HepG2 (cell line): ENCODE measurements around the gene EHBP1. TPM values are rescaled to one million over a fixed set of nuclear protein-coding genes. Genes with fewer than 3 reads are reported as not detected.

Experiments used
- ATAC-seq: fragments of 200-7000 bp; cut with Tn5 transposase; 3 replicates; pipeline ENCODE4 v1.9.1; 2020; ENCODE audit warnings: mild to moderate bottlenecking, moderate library complexity
- BruUV-seq: library from RNA; stranded (reverse); fragments of 400-500 nt; replicated peaks from 2 replicates; lab custom pipeline; 2021; lab: Mats Ljungman, UMichigan
- CTCF ChIA-PET: fragments of 300-600 bp; formaldehyde crosslinking; extraction: SDS; loops from one replicate; lab custom pipeline; 2021; ENCODE audit warnings: low total read pairs, inconsistent platforms, low intra/inter-chr PET ratio; lab: Yijun Ruan, JAX
- POLR2A ChIA-PET: fragments of 350-600 bp; sonication (Branson Sonifier 250); formaldehyde crosslinking; loops from one replicate; lab custom pipeline; 2020; ENCODE audit warnings: antibody characterized with exemption, inconsistent platforms; lab: Yijun Ruan, JAX
- DNase-seq: peaks from one replicate; pipeline ENCODE4 v3.0.0-alpha.2; 2015; ENCODE audit warnings: low spot score
- FAIRE-seq: peaks from 3 replicates; lab custom pipeline; 2011; peaks lifted over from hg19 to GRCh38; lab: Jason Lieb, UNC
- H2AFZ ChIP-seq: one replicate; pipeline ENCODE4 v1.6.1; 2011; ENCODE audit warnings: low read length, inconsistent platforms
- H3K27ac ChIP-seq: fragments of 300-600 bp; 3 replicates; pipeline ENCODE4 v1.8.0; 2011; ENCODE audit warnings: mixed run types, mild to moderate bottlenecking, mixed read lengths, low read length, inconsistent platforms; ENCODE audit not compliant: insufficient read depth; ENCODE audit errors: extremely low read length
- H3K27me3 ChIP-seq, 2 experiments: fragments of 200-600 bp in 1 of 2; 2 replicates in 1 of 2; 3 replicates in 1 of 2; pipeline versions ENCODE4 v1.6.0 to v1.8.0; 2011; ENCODE audit warnings: low read length in 2 of 2, mild to moderate bottlenecking in 2 of 2, moderate library complexity in 2 of 2, inconsistent platforms in 1 of 2; ENCODE audit not compliant: insufficient read depth in 2 of 2, control insufficient read depth in 1 of 2
- H3K36me3 ChIP-seq, 2 experiments: fragments of 200-600 bp in 1 of 2; replicated peaks in 1 of 2; 2 replicates in 1 of 2; 3 replicates in 1 of 2; pipeline versions ENCODE4 v1.5.1 to v1.8.0; 2011; ENCODE audit warnings: low read length in 2 of 2, inconsistent platforms in 1 of 2; ENCODE audit not compliant: insufficient read depth in 2 of 2, control insufficient read depth in 1 of 2
- H3K4me1 ChIP-seq: 2 replicates; pipeline ENCODE4 v1.5.1; 2012; ENCODE audit warnings: low read length, inconsistent platforms; ENCODE audit not compliant: insufficient read depth
- H3K4me2 ChIP-seq: 2 replicates; pipeline ENCODE4 v1.6.0; 2011; ENCODE audit warnings: low read depth, low read length, inconsistent platforms
- H3K4me3 ChIP-seq, 3 experiments: fragments of 200-600 bp in 1 of 3; sonication (generic), shearing (Covaris generic) in 1 of 3; replicated peaks in 1 of 3; 2 replicates each; pipeline ENCODE4 v1.5.1; 2011 to 2016; ENCODE audit warnings: low read length in 3 of 3, inconsistent platforms in 2 of 3, low read depth in 2 of 3, mild to moderate bottlenecking in 2 of 3, control low read depth in 1 of 3, mixed read lengths in 1 of 3; ENCODE audit not compliant: insufficient read depth in 1 of 3
- H3K79me2 ChIP-seq: one replicate; pipeline ENCODE4 v1.6.1; 2011; ENCODE audit warnings: low read length, inconsistent platforms; ENCODE audit not compliant: insufficient read depth
- H3K9ac ChIP-seq: 2 replicates; pipeline ENCODE4 v1.6.0; 2011; ENCODE audit warnings: mild to moderate bottlenecking, low read depth, low read length, inconsistent platforms; ENCODE audit not compliant: insufficient read depth
- H3K9me3 ChIP-seq: 2 replicates; pipeline ENCODE4 v1.5.1; 2012; ENCODE audit warnings: mild to moderate bottlenecking, low read length
- H4K20me1 ChIP-seq: 2 replicates; pipeline ENCODE4 v1.6.0; 2011; ENCODE audit warnings: inconsistent platforms, mild to moderate bottlenecking, low read length, moderate library complexity; ENCODE audit not compliant: insufficient read depth
- MAFF ChIP-seq: IDR thresholded peaks from 2 replicates; pipeline ENCODE4 v1.6.1; 2011; ENCODE audit warnings: low read depth, low read length, improper control_type of control experiment
- MAFK ChIP-seq, 2 experiments: IDR thresholded peaks in 1 of 2; conservative IDR thresholded peaks in 1 of 2; 2 replicates each; pipeline ENCODE4 v1.6.1; 2011; ENCODE audit warnings: improper control_type of control experiment in 2 of 2, low read length in 2 of 2
- MAX ChIP-seq: IDR thresholded peaks from 2 replicates; pipeline ENCODE4 v1.6.1; 2012; ENCODE audit warnings: inconsistent platforms
- MTA3 ChIP-seq: sonication (generic); formaldehyde crosslinking; IDR thresholded peaks from 2 replicates; pipeline ENCODE4 v1.4.0; 2020; ENCODE audit warnings: missing genetic modification reagents
- RBM22 ChIP-seq: fragments of 200-400 bp; formaldehyde crosslinking; optimal IDR thresholded peaks from 2 replicates; pipeline ENCODE3; 2017; ENCODE audit warnings: mild to moderate bottlenecking, low read length, moderate library complexity
- WGBS: methylation state at CpG from one replicate; pipeline ENCODE4 v1.1.6; 2017; ENCODE audit warnings: low lambda C conversion rate; 5-methylcytosine and 5-hydroxymethylcytosine counted together
- in situ Hi-C: cut with HindIII; loops from 2 replicates; pipeline ENCODE4 v1.10.0; 2017; ENCODE audit warnings: low pct_unique_long_range_greater_than_20kb; ENCODE audit not compliant: extremely low pct_ligation_motif_present
- intact Hi-C: fragments of 100-400 bp; cut with micrococcal nuclease; formaldehyde crosslinking; loops from one replicate; pipeline ENCODE4 v1.10.0; 2022; ENCODE audit not compliant: unreplicated experiment
- polyA plus RNA-seq, 8 experiments: library from polyadenylated mRNA; depleted of rRNA in 3 of 8; stranded (reverse) in 7 of 8; unstranded in 1 of 8; fragments of >200 nt; fragmentation: Illumina TruSeq in 4 of 8; extraction: Trizol in 4 of 8; gene quantifications; 2 replicates each; pipeline versions ENCODE4 v1.2.1 to v1.2.3, GENCODE V29; 2011 to 2016; ENCODE audit warnings: low read depth in 4 of 8, missing spikeins in 1 of 8, mixed read lengths in 1 of 8; ENCODE audit not compliant: insufficient read depth in 1 of 8
- total RNA-seq, 5 experiments: library from RNA; depleted of rRNA; stranded (reverse); fragments of >200 nt; fragmentation: Illumina TruSeq; extraction: Trizol; gene quantifications; 2 replicates each; pipeline ENCODE4 v1.2.3, GENCODE V29; 2016; ENCODE audit warnings: low read depth in 1 of 5

The EHBP1 gene
- total and polyA plus RNA-seq, 2 of the 13 experiments (the other 11 are each of a cell fraction or from before 2014, with no cell fraction given) = 93.5 to 146 TPM

GRCh38 chr2:62897187-62897827, 191.8 kb downstream of the EHBP1 start:
- Histone ChIP-seq H2AFZ (no peak overlapping the region), H3K36me3 (peaks cover 14 to 69% of the 10 kb centered on the region in 2 experiments), H3K4me3 (no peak overlapping the region), H4K20me1 (0 out of 2 replicates have a peak, but pooled peaks cover 17% of the 10 kb centered on the region), H3K4me2 (no peak overlapping the region), H3K9ac (no peak overlapping the region), H3K79me2 (peaks cover under 1% of the 10 kb centered on the region), H3K27ac (no peak overlapping the region), H3K27me3 (no peaks in the 10 kb centered on the region), H3K4me1 (no peaks in the 10 kb centered on the region), H3K9me3 (no peaks in the 10 kb centered on the region)
- intact Hi-C loops (no loop called here), in situ Hi-C loops (no loop called here)
- no peak for DNase-seq
- no peak for FAIRE-seq
- peak; percentile 68 to 85 for TF ChIP-seq MAFK (conservative IDR thresholded peaks at IDR 0.05 in 1 of 2, IDR thresholded peaks at IDR 0.05 in 1 of 2; ENCODE audit: low read length in 2 of 2)
- TF ChIP-seq MAFF = peak; percentile 76
- no peak for TF ChIP-seq MAX
- POLR2A ChIA-PET = no interaction called here
- CTCF ChIA-PET = no interaction called here
- ATAC-seq = no peak
- BruUV-seq = no TSS peak

- in situ Hi-C loops = no loop called here
- Histone ChIP-seq H3K4me3 (no peak overlapping the region), H2AFZ (no peak overlapping the region), H3K27me3 (no peaks in the 10 kb centered on the region), H3K79me2 (no peaks in the 10 kb centered on the region), H3K36me3 (peaks cover 18 to 58% of the 10 kb centered on the region in 2 experiments), H3K27ac (no peak overlapping the region), H4K20me1 (peaks cover 7% of the 10 kb centered on the region), H3K9ac (no peak overlapping the region), H3K4me2 (no peak overlapping the region), H3K4me1 (no peaks in the 10 kb centered on the region), H3K9me3 (no peaks in the 10 kb centered on the region)
- intact Hi-C loops = no loop called here
- no peak for DNase-seq
- 100% methylated on average over 2 of the region's 2 CpGs for WGBS
- ChIA-PET CTCF (no interaction called here), POLR2A (no interaction called here)
- TF ChIP-seq MTA3 (CRISPR knock-in tag) = no peak
- TF ChIP-seq RBM22 = peak; percentile 96
- no peak; the same call in 1 of the 3 replicates for ATAC-seq
- no TSS peak for BruUV-seq
- no peak for FAIRE-seq
Measured at GRCh38 chr2:62904344-62904743, 198.8 kb downstream of the EHBP1 start.
